ENCODE data around the gene TMEM140. TPM values are rescaled to one million over a fixed set of nuclear protein-coding genes. Genes with fewer than 3 reads are reported as not detected.

TMEM140 gene
- total RNA-seq, 4 donors from 2014 or later, result 116 to 179 (median 145) TPM

GRCh38 chr7:135199439-135199838, 51.6 kb downstream of the TMEM140 start:
- no peaks in the 10 kb centered on the region for H3K27me3 ChIP-seq
- H3K36me3 ChIP-seq, result peaks cover 0 to 79% of the 10 kb centered on the region in 2 donors
- DNase-seq (no peak), ATAC-seq (no peak)
- TF ChIP-seq POLR2A (IDR thresholded peaks at IDR 0.05) (no peak), CTCF (IDR thresholded peaks at IDR 0.05 in 4 of 5, conservative IDR thresholded peaks at IDR 0.05 in 1 of 5) (no peak)
- in situ Hi-C loops (cut with MboI; ENCODE audit: low sequenced_read_pairs in 4 of 4), result loop anchor here in 2 of 4 donors (25.0 kb wide), 2 partner anchors 212 to 537 kb away; partner anchors contain the start of gene AGBL3 (in 1 of the 2)
- peaks cover under 1 to 6% of the 10 kb centered on the region in 2 donors for H3K4me1 ChIP-seq
- H3K4me3 ChIP-seq, result no peak overlapping the region
- H3K9me3 ChIP-seq, result no peaks in the 10 kb centered on the region
- intact Hi-C loops (cut with DNase I; ENCODE audit: low total_unique reads), result no loop called here
- no peak overlapping the region for H3K27ac ChIP-seq

- ATAC-seq, result no peak
- intact Hi-C loops (cut with DNase I; ENCODE audit: low total_unique reads) (no loop called here), in situ Hi-C loops (cut with MboI; ENCODE audit: low sequenced_read_pairs in 4 of 4) (loop anchor here in 1 of 4 donors (10.0 kb wide), 1 partner anchor 216 kb away; the partner anchor contains the start of gene AGBL3)
- Histone ChIP-seq H3K4me3 (no peak overlapping the region), H3K27me3 (no peaks in the 10 kb centered on the region), H3K27ac (no peak overlapping the region), H3K9me3 (no peaks in the 10 kb centered on the region), H3K36me3 (peaks cover 0 to 84% of the 10 kb centered on the region in 2 donors), H3K4me1 (peaks cover 2 to 6% of the 10 kb centered on the region in 2 donors)
- no peak for DNase-seq
- TF ChIP-seq CTCF (IDR thresholded peaks at IDR 0.05 in 4 of 5, conservative IDR thresholded peaks at IDR 0.05 in 1 of 5), result no peak
- no peak for TF ChIP-seq POLR2A (IDR thresholded peaks at IDR 0.05)
These were observed 53.0 kb downstream of the TMEM140 start for GRCh38 chr7:135200821-135201331.

GRCh38 chr7:135201350-135201749, 53.5 kb downstream of the TMEM140 start:
- ATAC-seq, result no peak
- in situ Hi-C loops (cut with MboI; ENCODE audit: low sequenced_read_pairs in 4 of 4) (loop anchor here in 1 of 4 donors (10.0 kb wide), 1 partner anchor 217 kb away; the partner anchor contains the start of gene AGBL3), intact Hi-C loops (cut with DNase I; ENCODE audit: low total_unique reads) (no loop called here)
- H3K9me3 ChIP-seq, result no peaks in the 10 kb centered on the region
- H3K27me3 ChIP-seq, result no peaks in the 10 kb centered on the region
- H3K4me3 ChIP-seq, result no peak overlapping the region
- peaks cover 0 to 82% of the 10 kb centered on the region in 2 donors for H3K36me3 ChIP-seq
- H3K4me1 ChIP-seq, result peaks cover 2 to 6% of the 10 kb centered on the region in 2 donors
- DNase-seq, result no peak
- TF ChIP-seq CTCF (IDR thresholded peaks at IDR 0.05 in 4 of 5, conservative IDR thresholded peaks at IDR 0.05 in 1 of 5) (no peak), POLR2A (IDR thresholded peaks at IDR 0.05) (no peak)
- H3K27ac ChIP-seq, result no peak overlapping the region

- Histone ChIP-seq H3K27me3 (no peaks in the 10 kb centered on the region), H3K36me3 (peaks cover 0 to 54% of the 10 kb centered on the region in 2 donors), H3K27ac (no peak overlapping the region), H3K4me1 (peaks cover 6 to 16% of the 10 kb centered on the region in 2 donors), H3K9me3 (no peaks in the 10 kb centered on the region), H3K4me3 (no peak overlapping the region)
- intact Hi-C loops (cut with DNase I; ENCODE audit: low total_unique reads) (no loop called here), in situ Hi-C loops (cut with MboI; ENCODE audit: low sequenced_read_pairs in 4 of 4) (loop anchor here in 1 of 4 donors (10.0 kb wide), 1 partner anchor 220 kb away; the partner anchor contains the start of gene AGBL3)
- ATAC-seq (no peak), DNase-seq (no peak)
- TF ChIP-seq CTCF (IDR thresholded peaks at IDR 0.05 in 4 of 5, conservative IDR thresholded peaks at IDR 0.05 in 1 of 5) (no peak), POLR2A (IDR thresholded peaks at IDR 0.05) (no peak)
These were observed 56.5 kb downstream of the TMEM140 start for GRCh38 chr7:135204341-135204749.

Measured in gastrocnemius medialis (tissue), 4 donors.